Measurements from ENCODE around the gene RING1. TPM values are rescaled to one million over a fixed set of nuclear protein-coding genes. Genes with fewer than 3 reads are reported as not detected.

Gene RING1
- total RNA-seq, 3 donors from 2014 or later = 11.8 to 20.6 (median 19.5) TPM

- Histone ChIP-seq H3K9me3 (no peaks in the 10 kb centered on the region), H3K27ac (peak overlapping the region; percentile 9 to 37), H3K36me3 (no peaks in the 10 kb centered on the region), H3K4me1 (peaks cover 0 to 6% of the 10 kb centered on the region in 2 donors), H3K4me3 (no peak overlapping the region), H3K27me3 (no peaks in the 10 kb centered on the region)
- DNase-seq (ENCODE audit: low spot score in 2 of 2) = no peak
- TF ChIP-seq POLR2AphosphoS5 (IDR thresholded peaks at IDR 0.05) = no peak
- no peak for TF ChIP-seq POLR2A (IDR thresholded peaks at IDR 0.05)
- TF ChIP-seq CTCF (IDR thresholded peaks at IDR 0.05) = no peak
- intact Hi-C loops (cut with DNase I; ENCODE audit: low total_unique reads) = no loop called here
Observed at GRCh38 chr6:33250731-33251130, 42.4 kb downstream of the RING1 start.

GRCh38 chr6:33251395-33252012 is 43.2 kb downstream of the RING1 start:
- no peaks in the 10 kb centered on the region for H3K36me3 ChIP-seq
- DNase-seq (ENCODE audit: low spot score in 2 of 2) = no peak
- H3K9me3 ChIP-seq = no peaks in the 10 kb centered on the region
- intact Hi-C loops (cut with DNase I; ENCODE audit: low total_unique reads) = no loop called here
- TF ChIP-seq POLR2A (IDR thresholded peaks at IDR 0.05) (no peak), CTCF (IDR thresholded peaks at IDR 0.05) (no peak)
- H3K4me1 ChIP-seq = peaks cover 0 to 6% of the 10 kb centered on the region in 2 donors
- H3K27ac ChIP-seq = no peak overlapping the region
- H3K27me3 ChIP-seq = no peaks in the 10 kb centered on the region
- no peak overlapping the region for H3K4me3 ChIP-seq

DNA sequence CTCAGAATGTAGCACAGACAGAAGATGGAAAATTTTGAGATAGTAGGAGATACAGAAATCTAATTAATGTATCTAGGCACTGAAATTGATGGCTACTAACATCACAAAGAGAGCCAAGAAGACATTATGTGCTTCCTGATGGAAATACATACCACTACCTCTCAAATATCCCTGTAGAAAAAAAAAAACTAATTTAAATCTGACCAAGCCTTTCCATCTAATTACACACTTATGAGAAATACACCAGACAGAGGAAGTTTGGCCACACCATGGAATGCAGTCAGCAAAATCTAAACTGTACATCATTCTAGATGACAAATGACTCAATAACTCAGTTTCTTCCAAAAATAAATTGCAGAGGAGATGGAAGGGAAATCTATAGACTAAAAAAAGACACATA is 44.5 kb downstream of the RING1 start:
- no peak overlapping the region for H3K27ac ChIP-seq
- intact Hi-C loops (cut with DNase I; ENCODE audit: low total_unique reads) = no loop called here
- no peak for TF ChIP-seq POLR2AphosphoS5 (IDR thresholded peaks at IDR 0.05)
- no peak for TF ChIP-seq POLR2A (IDR thresholded peaks at IDR 0.05)
- TF ChIP-seq CTCF (IDR thresholded peaks at IDR 0.05) = no peak
- no peak for DNase-seq (ENCODE audit: low spot score in 2 of 2)
- peaks cover 0 to 6% of the 10 kb centered on the region in 2 donors for H3K4me1 ChIP-seq
- no peaks in the 10 kb centered on the region for H3K9me3 ChIP-seq
- H3K36me3 ChIP-seq = no peaks in the 10 kb centered on the region
- no peak overlapping the region for H3K4me3 ChIP-seq
- H3K27me3 ChIP-seq = no peaks in the 10 kb centered on the region

DNA sequence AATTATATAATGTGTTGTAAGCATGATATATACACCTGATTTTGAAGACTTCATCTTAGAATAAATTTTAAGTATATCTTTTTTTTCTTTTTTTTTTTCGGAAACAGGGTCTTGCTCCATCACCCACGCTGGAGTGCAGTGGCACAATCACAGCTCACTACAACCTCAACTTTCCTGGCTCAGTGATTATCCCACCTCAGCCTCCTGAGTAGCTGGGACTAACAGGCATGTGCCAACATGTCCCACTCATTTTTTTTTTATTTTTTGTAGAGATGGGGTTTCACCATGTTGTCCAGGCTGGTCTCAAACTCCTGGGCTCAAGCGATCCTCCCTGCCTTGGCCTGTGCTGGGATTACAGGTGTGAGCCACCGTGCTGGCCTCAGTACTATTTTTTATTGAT is 46.3 kb downstream of the RING1 start:
- Histone ChIP-seq H3K27ac (no peak overlapping the region), H3K36me3 (no peaks in the 10 kb centered on the region), H3K4me1 (peaks cover 0 to 6% of the 10 kb centered on the region in 2 donors), H3K27me3 (no peaks in the 10 kb centered on the region), H3K4me3 (no peak overlapping the region), H3K9me3 (no peaks in the 10 kb centered on the region)
- DNase-seq (ENCODE audit: low spot score in 2 of 2) = no peak
- TF ChIP-seq POLR2A (IDR thresholded peaks at IDR 0.05) (no peak), CTCF (IDR thresholded peaks at IDR 0.05) (no peak), POLR2AphosphoS5 (IDR thresholded peaks at IDR 0.05) (no peak)
- intact Hi-C loops (cut with DNase I; ENCODE audit: low total_unique reads) = no loop called here

GRCh38 chr6:33259032-33259431 is 50.7 kb downstream of the RING1 start:
- H3K4me1 ChIP-seq = no peaks in the 10 kb centered on the region
- no peak overlapping the region for H3K4me3 ChIP-seq
- no peak for DNase-seq (ENCODE audit: low spot score in 2 of 2)
- H3K27ac ChIP-seq = no peak overlapping the region
- intact Hi-C loops (cut with DNase I; ENCODE audit: low total_unique reads) = no loop called here
- TF ChIP-seq CTCF (IDR thresholded peaks at IDR 0.05) = no peak
- TF ChIP-seq POLR2AphosphoS5 (IDR thresholded peaks at IDR 0.05) = no peak
- no peak for TF ChIP-seq POLR2A (IDR thresholded peaks at IDR 0.05)
- H3K36me3 ChIP-seq = no peaks in the 10 kb centered on the region
- no peaks in the 10 kb centered on the region for H3K9me3 ChIP-seq
- no peaks in the 10 kb centered on the region for H3K27me3 ChIP-seq

Other genes starting within 250 kb of the RING1 start
- gene BRD2, start 239.9 kb upstream of the RING1 start, total RNA-seq = 100 to 1,000 TPM; 111 to 159 (median 122) TPM
- gene HLA-DOA, start 198.9 kb upstream of the RING1 start, total RNA-seq = 1 to 10 TPM; 2.1 to 5.7 (median 3.3) TPM
- 100 to 1,000 TPM in 1 of 3 donors, 10 to 100 TPM in 2; 51.8 to 116 (median 75.4) TPM for gene HLA-DPA1, start 134.9 kb upstream of the RING1 start, total RNA-seq
- 10 to 100 TPM; 56.5 to 80.3 (median 58.2) TPM for gene HLA-DPB1, start 132.5 kb upstream of the RING1 start, total RNA-seq
- gene COL11A2, start 16.0 kb upstream of the RING1 start, total RNA-seq = 1 to 10 TPM in 1 of 3 donors, under 1 TPM in 2; 0.32 to 1.0 (median 0.98) TPM
- gene RXRB, start 7.8 kb upstream of the RING1 start, total RNA-seq = 10 to 100 TPM; 27.4 to 39.1 (median 27.5) TPM
- gene SLC39A7, start 7.6 kb upstream of the RING1 start, total RNA-seq = 10 to 100 TPM; 55.0 to 79.3 (median 74.1) TPM
- gene HSD17B8, start 3.8 kb upstream of the RING1 start, total RNA-seq = 10 to 100 TPM; 17.0 to 33.8 (median 18.4) TPM
- 10 to 100 TPM; 29.4 to 55.6 (median 44.2) TPM for gene VPS52, start 63.4 kb downstream of the RING1 start, total RNA-seq
- gene RPS18, start 63.6 kb downstream of the RING1 start, total RNA-seq = 1,000 to 10,000 TPM; 3,121 to 5,317 (median 4,287) TPM
- 10 to 100 TPM in 2 of 3 donors, 1 to 10 TPM in 1; 8.2 to 15.0 (median 11.1) TPM for gene B3GALT4, start 68.6 kb downstream of the RING1 start, total RNA-seq
- 10 to 100 TPM; 48.2 to 75.1 (median 58.8) TPM for gene WDR46, start 80.7 kb downstream of the RING1 start, total RNA-seq
- 10 to 100 TPM; 23.3 to 28.6 (median 26.9) TPM for gene PFDN6, start 81.1 kb downstream of the RING1 start, total RNA-seq
- 100 to 1,000 TPM in 2 of 3 donors, 10 to 100 TPM in 1; 38.9 to 151 (median 103) TPM for gene RGL2, start 90.4 kb downstream of the RING1 start, total RNA-seq
- gene TAPBP, start 105.6 kb downstream of the RING1 start, total RNA-seq = 10 to 100 TPM; 38.6 to 67.8 (median 43.6) TPM
- 10 to 100 TPM; 12.6 to 27.2 (median 18.7) TPM for gene ZBTB22, start 109.2 kb downstream of the RING1 start, total RNA-seq
- gene DAXX, start 114.5 kb downstream of the RING1 start, total RNA-seq = 10 to 100 TPM; 39.0 to 56.3 (median 39.8) TPM
- gene KIFC1, start 183.3 kb downstream of the RING1 start, total RNA-seq = 1 to 10 TPM; 2.0 to 3.8 (median 3.2) TPM
- gene PHF1, start 202.5 kb downstream of the RING1 start, total RNA-seq = 10 to 100 TPM; 72.8 to 82.8 (median 77.3) TPM
- 100 to 1,000 TPM in 2 of 3 donors, 10 to 100 TPM in 1; 81.3 to 123 (median 111) TPM for gene CUTA, start 209.6 kb downstream of the RING1 start, total RNA-seq
- gene SYNGAP1, start 211.6 kb downstream of the RING1 start, total RNA-seq = 10 to 100 TPM in 2 of 3 donors, 1 to 10 TPM in 1; 6.1 to 12.5 (median 10.7) TPM
- gene ZBTB9, start 246.1 kb downstream of the RING1 start, total RNA-seq = 1 to 10 TPM; 1.9 to 5.1 (median 3.6) TPM

All from breast epithelium (tissue), 4 donors.